ENCODE measurements around the gene ISG20L2.

DNA sequence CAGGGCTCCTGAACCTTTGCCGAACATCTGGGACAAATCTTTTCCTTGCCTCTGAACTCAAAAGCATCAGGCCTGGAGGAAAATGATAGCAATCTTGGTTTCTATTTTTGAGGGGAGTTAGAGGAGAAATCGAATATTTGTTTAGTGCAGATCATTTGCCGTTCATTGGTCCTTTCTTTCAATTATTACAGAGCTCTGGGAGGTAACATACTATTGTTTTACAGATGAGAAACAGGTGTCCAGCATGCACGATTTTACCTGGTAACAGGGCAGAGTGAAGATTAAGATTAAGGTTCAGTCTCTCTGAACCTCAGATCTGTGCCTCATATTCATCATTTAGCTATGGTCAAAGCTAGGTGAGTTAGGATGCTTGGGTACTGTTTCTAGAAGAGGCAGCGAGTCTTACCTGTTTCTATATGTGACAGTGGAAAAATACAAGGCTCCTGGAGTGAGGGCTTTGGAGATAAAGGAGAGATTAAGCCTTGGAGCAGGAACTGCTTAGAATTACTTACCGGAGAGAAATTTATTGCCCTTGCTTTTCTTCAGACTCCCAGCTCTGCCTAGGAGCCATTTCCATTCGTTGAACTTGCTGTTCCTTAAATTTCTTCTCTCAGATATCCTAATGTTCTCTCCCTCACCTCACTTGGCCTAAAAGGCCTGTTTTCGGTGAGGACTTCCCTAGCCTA lies 40.2 kb upstream of the ISG20L2 start:
- no peak for TF ChIP-seq EZH2phosphoT487 (IDR thresholded peaks at IDR 0.05; ENCODE audit: low read depth, severe bottlenecking, unreplicated experiment)
- TF ChIP-seq CTCF (IDR thresholded peaks at IDR 0.05; ENCODE audit: poor library complexity) = no peak

All from hepatocyte (in vitro differentiated cells).